Activated CD4-positive, alpha-beta memory T cell treated with anti-CD3 and anti-CD28 coated beads, Interleukin-2, amount 10 ng/mL, durations not matched to agents 7 days and 5 days (primary cell): ENCODE data around the gene ALK. TPM values are rescaled to one million over a fixed set of nuclear protein-coding genes. Genes with fewer than 3 reads are reported as not detected.

Source experiments
- CTCF ChIA-PET: fragments of 350-600 bp; sonication (Branson Sonifier 250); formaldehyde crosslinking; loops from one replicate; lab custom pipeline; 2021; ENCODE audit warnings: antibody characterized with exemption, inconsistent platforms; lab: Charles Lee
- POLR2A ChIA-PET: fragments of 350-600 bp; sonication (Branson Sonifier 250); formaldehyde crosslinking; loops from one replicate; lab custom pipeline; 2021; ENCODE audit warnings: antibody characterized with exemption; lab: Charles Lee
- DNase-seq: peaks from one replicate; pipeline ENCODE4 v3.0.0-alpha.2; 2020
- H3K27ac Mint-ChIP-seq: one replicate; pipeline ENCODE4 v1.8.0; 2021; ENCODE audit warnings: mild to moderate bottlenecking, mixed read lengths
- H3K27me3 Mint-ChIP-seq: one replicate; pipeline ENCODE4 v1.8.0; 2021; ENCODE audit warnings: mixed read lengths
- H3K36me3 Mint-ChIP-seq: one replicate; pipeline ENCODE4 v1.8.0; 2021; ENCODE audit warnings: low read depth, mixed read lengths
- H3K4me1 Mint-ChIP-seq: one replicate; pipeline ENCODE4 v1.8.0; 2021; ENCODE audit warnings: mixed read lengths
- H3K4me3 Mint-ChIP-seq: one replicate; pipeline ENCODE4 v1.8.0; 2021; ENCODE audit warnings: mild to moderate bottlenecking, mixed read lengths
- H3K9me3 Mint-ChIP-seq: one replicate; pipeline ENCODE4 v1.8.0; 2021; ENCODE audit warnings: mixed read lengths
- total RNA-seq, 2 experiments: library from RNA; stranded (reverse); gene quantifications; one replicate each; pipeline ENCODE4 v1.2.3, GENCODE V29; 2021

Gene ALK
- total RNA-seq, 2 experiments from 2014 or later: not detected

DNA sequence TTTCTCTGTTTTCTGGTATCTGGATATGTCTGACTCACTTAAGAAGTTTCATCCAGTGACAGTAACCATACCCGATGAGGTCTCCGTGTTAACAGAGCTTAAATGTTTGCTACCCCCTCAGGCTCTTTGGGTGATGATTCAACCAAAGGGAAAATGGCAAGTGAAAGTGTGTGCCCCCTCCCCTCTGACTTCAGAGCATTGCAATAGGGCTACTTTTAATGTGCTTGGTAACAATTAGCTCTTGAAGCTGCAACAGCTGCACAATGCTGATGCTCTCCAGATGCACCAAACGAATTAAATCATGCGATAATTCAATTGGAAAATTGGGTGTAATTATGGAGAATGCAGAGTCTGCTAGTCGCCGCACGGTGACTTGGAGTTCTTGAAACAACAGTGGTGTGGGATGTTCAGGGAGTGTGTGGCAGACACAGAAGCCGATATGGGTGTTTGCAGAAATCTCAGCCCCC lies 270.7 kb downstream of the ALK start:
- no peak for DNase-seq
- Mint-ChIP-seq H3K9me3 (peaks cover 8% of the 10 kb centered on the region), H3K36me3 (no peaks in the 10 kb centered on the region), H3K27ac (no peak overlapping the region), H3K4me1 (no peaks in the 10 kb centered on the region), H3K4me3 (no peak overlapping the region), H3K27me3 (peaks cover 4% of the 10 kb centered on the region)
- ChIA-PET CTCF (no interaction called here), POLR2A (no interaction called here)

DNA sequence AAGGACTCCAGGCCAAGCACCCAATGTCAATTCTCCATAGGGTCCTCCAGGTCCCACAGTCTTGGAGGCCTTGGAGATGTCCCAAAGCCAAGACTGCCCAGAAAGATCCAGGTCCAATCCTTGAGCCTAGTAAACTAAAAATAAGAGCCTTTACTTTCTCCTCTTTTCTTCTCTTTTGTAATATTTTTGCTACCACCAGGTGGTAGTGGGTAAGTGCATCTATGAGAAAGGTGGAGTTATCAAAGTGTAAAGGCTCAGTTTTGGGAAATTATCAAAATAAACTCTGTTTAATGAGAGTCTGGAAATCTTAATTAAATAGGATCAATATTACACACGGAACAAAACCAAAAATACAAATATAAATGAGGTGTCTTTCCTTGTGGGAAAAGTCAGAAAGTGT lies 276.4 kb downstream of the ALK start:
- DNase-seq: no peak
- Mint-ChIP-seq H3K27me3 (peaks cover 4% of the 10 kb centered on the region), H3K9me3 (peaks cover 8% of the 10 kb centered on the region), H3K27ac (no peak overlapping the region), H3K36me3 (no peaks in the 10 kb centered on the region), H3K4me3 (no peak overlapping the region), H3K4me1 (no peaks in the 10 kb centered on the region)
- CTCF ChIA-PET: interaction anchor here (0.7 kb wide), 1 partner anchor 441 kb away, joined by 3 read pairs; no protein-coding TSS in a partner anchor
- POLR2A ChIA-PET: no interaction called here

DNA sequence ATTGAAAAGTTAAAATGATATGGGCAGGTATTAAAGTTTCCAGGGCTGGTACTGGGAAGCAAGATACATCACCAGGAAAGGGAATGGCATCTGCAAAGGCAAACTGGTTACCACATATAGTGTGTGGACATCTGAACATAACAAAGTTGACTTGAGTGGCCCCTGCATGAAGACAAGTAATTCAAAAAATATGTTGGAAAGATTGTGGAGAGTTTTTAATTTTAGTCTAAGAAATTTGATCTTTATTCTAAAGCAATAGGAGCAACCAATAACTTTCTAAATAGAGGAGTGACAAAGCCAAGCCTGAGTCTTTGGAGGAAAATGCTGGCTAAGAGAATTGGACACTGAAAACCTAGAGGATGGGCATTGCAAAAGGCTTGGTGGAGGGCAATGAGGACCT lies 278.2 kb downstream of the ALK start:
- no peak overlapping the region for H3K27ac Mint-ChIP-seq
- H3K36me3 Mint-ChIP-seq: no peaks in the 10 kb centered on the region
- no peak overlapping the region for H3K4me3 Mint-ChIP-seq
- no peak for DNase-seq
- ChIA-PET CTCF (no interaction called here), POLR2A (no interaction called here)
- no peaks in the 10 kb centered on the region for H3K9me3 Mint-ChIP-seq
- H3K27me3 Mint-ChIP-seq: peaks cover 4% of the 10 kb centered on the region
- H3K4me1 Mint-ChIP-seq: no peaks in the 10 kb centered on the region

DNA sequence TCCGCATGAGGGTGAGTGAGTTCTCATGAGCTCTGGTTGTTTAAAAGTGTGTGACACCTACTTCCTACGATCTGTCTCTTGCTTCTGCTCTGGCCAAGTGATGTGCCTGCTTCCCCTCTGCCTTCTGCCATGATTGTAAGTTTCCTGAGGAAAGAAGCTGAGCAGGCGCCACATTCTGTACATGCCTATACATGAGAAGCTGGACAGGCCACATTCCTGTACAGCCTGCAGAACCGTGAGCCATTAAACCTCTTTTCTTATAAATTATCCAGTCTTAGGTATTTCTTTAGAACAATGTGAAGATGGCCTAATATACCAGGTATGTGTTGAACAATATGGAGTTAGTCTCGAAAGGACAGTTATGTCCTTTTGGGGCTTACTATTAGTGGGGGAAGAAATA lies 281.0 kb downstream of the ALK start:
- H3K27me3 Mint-ChIP-seq: peaks cover 2% of the 10 kb centered on the region

DNA sequence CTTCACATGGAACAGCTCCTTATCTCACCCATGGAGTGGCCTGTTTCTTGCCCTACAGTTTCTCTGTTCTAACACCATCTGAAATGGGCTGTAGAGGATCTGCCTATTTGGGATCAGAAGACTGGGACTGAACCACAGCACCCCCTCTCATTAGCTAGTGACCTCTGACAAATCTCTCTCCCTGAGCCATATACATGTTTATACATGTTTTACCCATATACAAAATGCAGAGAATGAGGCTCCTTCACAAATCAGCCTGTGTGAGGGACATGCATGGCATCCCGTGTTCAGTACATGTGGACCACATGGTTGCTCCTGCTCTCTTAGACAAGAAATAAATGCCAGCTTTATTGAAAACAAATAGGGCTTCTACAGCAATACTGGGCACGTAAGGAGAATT lies 282.7 kb downstream of the ALK start:
- CTCF ChIA-PET: no interaction called here
- H3K4me1 Mint-ChIP-seq: no peaks in the 10 kb centered on the region
- no peak for DNase-seq
- no peak overlapping the region for H3K27ac Mint-ChIP-seq
- no peaks in the 10 kb centered on the region for H3K9me3 Mint-ChIP-seq
- H3K4me3 Mint-ChIP-seq: no peak overlapping the region
- peaks cover 3% of the 10 kb centered on the region for H3K27me3 Mint-ChIP-seq
- no peaks in the 10 kb centered on the region for H3K36me3 Mint-ChIP-seq
- POLR2A ChIA-PET: no interaction called here

More for the DNA sequence above, 281.0 kb downstream of the ALK start:
- Mint-ChIP-seq H3K27ac (no peak overlapping the region), H3K36me3 (no peaks in the 10 kb centered on the region), H3K9me3 (no peaks in the 10 kb centered on the region), H3K4me1 (no peaks in the 10 kb centered on the region), H3K4me3 (no peak overlapping the region)
- ChIA-PET CTCF (no interaction called here), POLR2A (no interaction called here)
- DNase-seq: no peak

DNA sequence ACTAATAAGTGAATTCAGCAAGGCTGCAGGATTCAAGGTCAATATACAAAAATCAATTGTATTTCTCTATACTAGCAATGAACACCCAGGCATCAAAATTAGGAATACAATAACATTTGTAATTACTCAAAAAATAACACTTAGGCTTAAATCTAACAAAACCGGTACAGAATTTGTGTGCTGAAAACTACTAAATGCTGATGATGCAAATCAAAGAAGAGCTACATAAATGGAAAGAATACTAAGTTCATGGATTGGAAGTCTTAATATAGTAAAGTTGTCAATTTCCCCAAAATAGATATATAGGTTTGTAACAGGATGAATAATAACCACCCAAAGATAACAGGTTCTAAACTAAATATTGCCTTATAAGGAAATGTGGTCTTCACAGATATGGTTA lies 286.5 kb downstream of the ALK start:
- H3K9me3 Mint-ChIP-seq: no peaks in the 10 kb centered on the region
- no peaks in the 10 kb centered on the region for H3K36me3 Mint-ChIP-seq
- peaks cover 11% of the 10 kb centered on the region for H3K27me3 Mint-ChIP-seq
- DNase-seq: no peak
- CTCF ChIA-PET: no interaction called here
- no peak overlapping the region for H3K4me3 Mint-ChIP-seq
- H3K27ac Mint-ChIP-seq: no peak overlapping the region
- POLR2A ChIA-PET: no interaction called here
- no peaks in the 10 kb centered on the region for H3K4me1 Mint-ChIP-seq

DNA sequence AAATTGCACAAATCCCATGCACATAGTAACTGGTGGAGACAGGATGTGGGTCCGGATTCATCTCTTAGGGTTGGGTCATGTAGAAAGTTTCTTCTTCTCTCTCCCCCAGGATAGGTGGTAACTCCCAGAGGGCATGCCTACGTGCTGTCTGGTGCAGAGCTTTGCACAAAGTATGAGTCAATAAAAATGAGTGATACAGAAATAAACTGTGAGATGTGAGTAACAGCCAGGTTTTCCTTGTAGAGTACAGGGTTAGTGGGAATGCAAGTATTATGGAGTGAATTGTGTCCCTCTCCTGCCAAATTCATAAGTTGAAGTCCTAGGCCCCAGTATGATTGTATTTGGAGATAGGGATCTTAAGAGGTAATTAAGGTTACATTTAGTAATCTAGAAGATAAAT lies 289.4 kb downstream of the ALK start:
- CTCF ChIA-PET: no interaction called here
- Mint-ChIP-seq H3K4me1 (no peaks in the 10 kb centered on the region), H3K36me3 (no peaks in the 10 kb centered on the region), H3K4me3 (no peak overlapping the region), H3K27me3 (peaks cover 21% of the 10 kb centered on the region), H3K9me3 (no peaks in the 10 kb centered on the region), H3K27ac (no peak overlapping the region)
- POLR2A ChIA-PET: no interaction called here
- DNase-seq: no peak

DNA sequence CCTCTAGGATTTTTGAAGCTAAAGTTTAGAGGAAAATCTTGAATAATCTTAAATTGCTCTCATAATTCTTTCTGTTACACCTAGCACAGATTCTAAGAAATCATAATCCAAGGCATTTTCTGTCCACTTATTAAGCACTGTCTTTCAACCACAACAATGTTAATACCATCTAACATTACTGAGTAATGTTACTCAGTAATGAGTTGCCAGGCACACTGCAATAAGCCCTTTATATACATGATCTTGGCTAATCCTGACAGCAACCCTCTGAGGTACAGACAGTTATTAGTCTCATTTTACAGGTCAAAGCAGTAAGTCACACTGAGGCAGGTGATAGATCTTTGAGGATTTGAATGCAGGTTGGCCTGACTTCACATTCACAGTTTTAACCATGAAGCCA lies 291.9 kb downstream of the ALK start:
- Mint-ChIP-seq H3K4me3 (no peak overlapping the region), H3K4me1 (no peaks in the 10 kb centered on the region), H3K27me3 (peaks cover 18% of the 10 kb centered on the region), H3K27ac (no peak overlapping the region), H3K9me3 (no peaks in the 10 kb centered on the region), H3K36me3 (no peaks in the 10 kb centered on the region)
- ChIA-PET POLR2A (no interaction called here), CTCF (no interaction called here)
- no peak for DNase-seq

DNA sequence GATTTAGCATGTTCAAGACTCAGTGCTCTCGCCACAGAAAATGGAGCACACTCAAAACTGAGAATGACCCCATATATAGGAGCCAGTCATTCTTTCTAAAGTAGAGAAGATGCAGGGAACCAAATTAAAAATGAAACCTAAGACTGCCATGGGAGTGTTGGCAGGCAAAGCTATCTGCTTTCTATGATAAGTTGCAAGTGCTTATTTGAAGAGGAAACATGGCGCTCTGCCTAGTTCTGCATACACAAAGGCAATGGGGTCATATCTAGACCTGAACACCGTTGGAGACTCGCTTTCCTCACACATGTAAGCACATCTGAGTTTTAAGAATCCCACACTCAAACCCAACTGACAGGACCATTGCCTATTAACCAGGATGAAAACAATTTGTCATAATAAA lies 292.5 kb downstream of the ALK start:
- ChIA-PET POLR2A (no interaction called here), CTCF (no interaction called here)
- Mint-ChIP-seq H3K9me3 (no peaks in the 10 kb centered on the region), H3K4me3 (no peak overlapping the region), H3K36me3 (no peaks in the 10 kb centered on the region), H3K27ac (no peak overlapping the region), H3K27me3 (peaks cover 18% of the 10 kb centered on the region), H3K4me1 (no peaks in the 10 kb centered on the region)
- no peak for DNase-seq

DNA sequence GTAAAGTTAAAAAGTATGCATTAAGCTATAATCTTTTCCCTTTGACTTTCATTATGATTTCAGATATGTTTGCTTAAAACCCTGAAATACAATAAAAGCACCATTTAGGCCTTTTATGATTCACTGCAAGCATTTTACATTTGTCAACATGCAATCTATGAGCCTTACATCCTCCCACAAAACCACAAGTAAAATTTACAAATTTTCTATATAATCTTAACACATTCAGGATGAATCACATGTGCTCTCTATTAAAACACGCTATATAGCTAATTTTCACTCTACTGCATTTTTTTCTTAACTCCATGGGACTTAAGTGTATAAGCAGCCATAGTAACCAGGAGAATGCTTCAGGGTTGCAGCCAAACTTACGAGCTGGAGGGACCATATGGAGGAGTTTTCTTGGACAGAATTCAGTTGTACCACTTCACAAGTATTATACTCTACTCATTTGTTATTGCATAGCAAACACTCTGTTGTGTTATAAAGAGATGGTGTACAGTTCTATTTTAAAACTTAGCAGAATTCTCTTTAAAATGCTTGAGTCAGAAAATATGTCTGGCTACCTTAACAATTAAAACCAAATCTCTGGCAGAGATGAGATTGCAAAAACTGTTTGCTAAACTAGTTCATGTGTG lies 293.2 kb downstream of the ALK start:
- H3K27ac Mint-ChIP-seq: no peak overlapping the region
- POLR2A ChIA-PET: no interaction called here

DNA sequence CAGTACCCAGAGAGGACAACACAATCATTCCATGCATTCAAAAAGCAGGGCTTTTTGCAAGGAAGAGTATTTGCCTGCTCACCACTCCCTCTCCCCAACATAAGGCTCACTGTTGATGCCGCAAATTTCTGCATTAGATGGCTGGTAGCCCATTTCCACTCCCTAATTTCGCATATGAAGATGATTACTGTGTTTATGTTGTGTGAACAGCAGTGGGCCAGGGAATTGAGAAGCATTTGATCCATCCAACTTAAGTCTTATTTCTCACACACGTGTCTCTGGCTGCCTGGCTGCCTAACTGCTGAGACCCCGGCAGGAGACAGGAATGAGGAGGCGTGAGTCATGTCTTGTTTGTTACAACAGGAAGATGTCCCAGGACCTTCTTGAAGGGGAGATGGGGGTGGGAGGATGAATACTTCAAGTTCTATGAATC lies 294.1 kb downstream of the ALK start:
- DNase-seq: no peak
- Mint-ChIP-seq H3K4me1 (no peaks in the 10 kb centered on the region), H3K9me3 (no peaks in the 10 kb centered on the region), H3K4me3 (no peak overlapping the region), H3K27ac (no peak overlapping the region), H3K36me3 (no peaks in the 10 kb centered on the region), H3K27me3 (peaks cover 14% of the 10 kb centered on the region)
- CTCF ChIA-PET: no interaction called here
- POLR2A ChIA-PET: no interaction called here

More for the DNA sequence above, 293.2 kb downstream of the ALK start:
- H3K9me3 Mint-ChIP-seq: no peaks in the 10 kb centered on the region
- no peak for DNase-seq
- H3K4me3 Mint-ChIP-seq: no peak overlapping the region
- H3K4me1 Mint-ChIP-seq: no peaks in the 10 kb centered on the region
- H3K36me3 Mint-ChIP-seq: no peaks in the 10 kb centered on the region
- H3K27me3 Mint-ChIP-seq: peaks cover 17% of the 10 kb centered on the region
- CTCF ChIA-PET: no interaction called here

DNA sequence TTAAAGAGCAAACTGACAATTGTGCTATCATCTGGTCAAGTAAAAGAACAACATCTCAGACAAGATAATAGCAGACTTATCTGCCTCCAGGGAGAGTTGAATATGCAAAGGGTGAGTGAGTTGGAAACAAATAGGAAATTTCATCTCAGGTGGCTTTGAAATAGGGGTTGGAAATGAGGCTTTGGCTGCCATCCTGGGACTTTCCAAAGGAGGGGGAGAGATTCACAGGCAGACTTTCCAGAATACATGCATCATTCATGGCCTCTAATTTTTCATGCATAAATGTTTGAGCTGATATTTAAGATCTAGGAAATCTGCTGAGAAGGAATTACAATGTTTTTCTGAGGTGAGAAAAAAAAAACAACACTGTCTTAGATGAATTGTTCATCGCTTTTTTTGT lies 300.5 kb downstream of the ALK start:
- Mint-ChIP-seq H3K36me3 (no peaks in the 10 kb centered on the region), H3K4me3 (no peak overlapping the region), H3K4me1 (no peaks in the 10 kb centered on the region), H3K27ac (no peak overlapping the region), H3K9me3 (no peaks in the 10 kb centered on the region), H3K27me3 (no peaks in the 10 kb centered on the region)
- no peak for DNase-seq
- POLR2A ChIA-PET: no interaction called here
- CTCF ChIA-PET: no interaction called here

DNA sequence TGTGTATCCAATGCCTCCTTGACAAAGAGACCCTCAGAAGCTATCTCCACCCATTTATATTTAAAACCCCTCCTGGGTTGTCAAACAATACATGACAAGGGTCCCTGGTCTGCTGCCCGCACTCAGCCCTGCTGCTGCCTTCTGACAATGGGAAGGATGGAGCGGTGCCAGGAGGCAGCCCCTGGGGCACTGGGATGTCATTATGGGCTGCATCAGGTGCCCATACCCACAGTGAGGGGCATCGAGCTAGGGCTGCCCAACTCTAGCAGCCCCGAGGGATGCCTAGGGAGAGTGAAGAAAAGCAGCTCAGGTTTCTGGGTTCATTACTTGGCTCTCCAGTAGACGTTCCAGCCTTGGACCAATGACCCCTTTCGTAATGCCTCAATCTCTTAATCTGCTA lies 301.7 kb downstream of the ALK start:
- ChIA-PET CTCF (no interaction called here), POLR2A (interaction anchor here (0.5 kb wide), 1 partner anchor 25 kb away, joined by 3 read pairs; no protein-coding TSS in a partner anchor)
- Mint-ChIP-seq H3K27me3 (no peaks in the 10 kb centered on the region), H3K4me3 (no peak overlapping the region), H3K36me3 (no peaks in the 10 kb centered on the region), H3K4me1 (no peaks in the 10 kb centered on the region), H3K27ac (no peak overlapping the region), H3K9me3 (no peaks in the 10 kb centered on the region)
- DNase-seq: no peak

DNA sequence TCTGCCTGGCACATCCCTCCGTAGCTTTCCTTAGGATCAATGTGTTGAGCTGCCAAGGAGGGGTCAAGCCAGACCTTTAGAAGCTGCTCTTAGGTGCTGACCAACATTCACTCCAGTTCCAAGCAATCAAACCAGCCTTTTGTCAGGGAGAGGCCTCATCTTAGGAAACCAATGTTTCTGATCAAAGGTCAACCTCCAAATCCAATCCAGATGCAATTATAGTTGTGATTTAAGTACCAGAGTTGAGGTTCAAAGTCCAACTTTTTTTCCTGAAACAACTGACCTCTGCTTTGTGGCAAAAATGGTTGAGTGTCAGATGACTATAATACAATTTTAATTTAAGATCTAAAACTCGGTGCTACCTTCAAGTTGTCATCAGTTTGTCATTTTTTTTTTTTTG lies 303.4 kb downstream of the ALK start:
- no peak overlapping the region for H3K27ac Mint-ChIP-seq
- CTCF ChIA-PET: no interaction called here
- H3K4me1 Mint-ChIP-seq: no peaks in the 10 kb centered on the region

More for the DNA sequence above, 303.4 kb downstream of the ALK start:
- Mint-ChIP-seq H3K27me3 (no peaks in the 10 kb centered on the region), H3K36me3 (no peaks in the 10 kb centered on the region), H3K9me3 (no peaks in the 10 kb centered on the region), H3K4me3 (no peak overlapping the region)
- POLR2A ChIA-PET: no interaction called here
- no peak for DNase-seq
